Chondrocyte (in vitro differentiated cells): Measurements from ENCODE around the gene R3HDM1. TPM values are rescaled to one million over a fixed set of nuclear protein-coding genes. Genes with fewer than 3 reads are reported as not detected.

Experiments used
- DNase-seq: peaks from one replicate; pipeline ENCODE4 v3.0.0; 2021; ENCODE audit warnings: mixed read lengths, low spot score
- H3K27ac Mint-ChIP-seq: one replicate; pipeline ENCODE4 v1.8.0; 2021; ENCODE audit warnings: mild to moderate bottlenecking, moderate library complexity, mixed read lengths; ENCODE audit not compliant: unreplicated experiment
- H3K27me3 Mint-ChIP-seq: 2 replicates; pipeline ENCODE4 v1.8.0; 2021; ENCODE audit warnings: low read depth, mixed read lengths
- H3K36me3 Mint-ChIP-seq: 2 replicates; pipeline ENCODE4 v1.8.0; 2021; ENCODE audit warnings: low read depth, mixed read lengths
- H3K4me1 Mint-ChIP-seq: 2 replicates; pipeline ENCODE4 v1.8.0; 2021; ENCODE audit warnings: low read depth, mild to moderate bottlenecking, mixed read lengths
- H3K4me3 Mint-ChIP-seq: one replicate; pipeline ENCODE4 v1.8.0; 2021; ENCODE audit warnings: mild to moderate bottlenecking, moderate library complexity, mixed read lengths; ENCODE audit not compliant: unreplicated experiment
- H3K9me3 Mint-ChIP-seq: 2 replicates; pipeline ENCODE4 v1.8.0; 2021; ENCODE audit warnings: low read depth, mixed read lengths
- total RNA-seq: library from RNA; stranded (reverse); gene quantifications from 3 replicates; pipeline ENCODE4 v1.2.1, GENCODE V29; 2021
- TF ChIP-seq, protein P1 (sequence below): fragments of 200-600 bp; sonication (generic); IDR thresholded peaks from 2 replicates; pipeline ENCODE4 v1.5.0; 2021; ENCODE audit warnings: antibody characterized with exemption, mild to moderate bottlenecking, moderate library complexity

The R3HDM1 gene
- total RNA-seq, 1 donor from 2014 or later: 28.2 TPM

DNA sequence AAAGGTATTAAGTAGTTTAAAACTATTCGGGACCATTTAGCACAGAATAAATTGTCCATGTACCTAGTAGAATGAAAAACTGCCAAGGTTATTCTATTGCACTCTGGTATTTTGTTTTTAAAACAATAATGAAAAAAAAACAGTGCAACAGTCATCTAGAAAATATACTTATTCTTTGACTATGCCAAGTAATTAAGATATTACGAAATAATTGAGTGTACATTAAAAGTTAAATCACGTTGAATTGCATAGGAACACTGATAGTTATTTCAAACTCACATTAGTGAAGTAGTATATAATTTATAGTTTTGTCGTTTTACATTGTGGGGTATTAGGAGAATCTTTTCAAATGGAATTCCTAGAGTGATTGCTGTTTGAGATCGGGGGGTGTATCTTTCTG is 20.1 kb downstream of the R3HDM1 start:
- Mint-ChIP-seq H3K36me3 (peaks cover 1% of the 10 kb centered on the region), H3K9me3 (no peaks in the 10 kb centered on the region), H3K4me3 (no peak overlapping the region), H3K27me3 (no peaks in the 10 kb centered on the region), H3K27ac (no peak overlapping the region), H3K4me1 (peaks cover 3% of the 10 kb centered on the region)
- DNase-seq: no peak
- TF ChIP-seq, protein P1, sequence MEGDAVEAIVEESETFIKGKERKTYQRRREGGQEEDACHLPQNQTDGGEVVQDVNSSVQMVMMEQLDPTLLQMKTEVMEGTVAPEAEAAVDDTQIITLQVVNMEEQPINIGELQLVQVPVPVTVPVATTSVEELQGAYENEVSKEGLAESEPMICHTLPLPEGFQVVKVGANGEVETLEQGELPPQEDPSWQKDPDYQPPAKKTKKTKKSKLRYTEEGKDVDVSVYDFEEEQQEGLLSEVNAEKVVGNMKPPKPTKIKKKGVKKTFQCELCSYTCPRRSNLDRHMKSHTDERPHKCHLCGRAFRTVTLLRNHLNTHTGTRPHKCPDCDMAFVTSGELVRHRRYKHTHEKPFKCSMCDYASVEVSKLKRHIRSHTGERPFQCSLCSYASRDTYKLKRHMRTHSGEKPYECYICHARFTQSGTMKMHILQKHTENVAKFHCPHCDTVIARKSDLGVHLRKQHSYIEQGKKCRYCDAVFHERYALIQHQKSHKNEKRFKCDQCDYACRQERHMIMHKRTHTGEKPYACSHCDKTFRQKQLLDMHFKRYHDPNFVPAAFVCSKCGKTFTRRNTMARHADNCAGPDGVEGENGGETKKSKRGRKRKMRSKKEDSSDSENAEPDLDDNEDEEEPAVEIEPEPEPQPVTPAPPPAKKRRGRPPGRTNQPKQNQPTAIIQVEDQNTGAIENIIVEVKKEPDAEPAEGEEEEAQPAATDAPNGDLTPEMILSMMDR: no peak

- no peak overlapping the region for H3K27ac Mint-ChIP-seq
- H3K9me3 Mint-ChIP-seq: no peaks in the 10 kb centered on the region
- H3K4me1 Mint-ChIP-seq: peaks cover 7% of the 10 kb centered on the region
- TF ChIP-seq, protein P1: no peak
- H3K36me3 Mint-ChIP-seq: peaks cover 1% of the 10 kb centered on the region
- DNase-seq: no peak
- H3K4me3 Mint-ChIP-seq: no peak overlapping the region
- no peaks in the 10 kb centered on the region for H3K27me3 Mint-ChIP-seq
These were observed 21.6 kb downstream of the R3HDM1 start for GRCh38 chr2:135552887-135553286.

GRCh38 chr2:135555311-135555710 is 24.0 kb downstream of the R3HDM1 start:
- H3K36me3 Mint-ChIP-seq: peaks cover 1% of the 10 kb centered on the region
- H3K4me3 Mint-ChIP-seq: no peak overlapping the region
- TF ChIP-seq, protein P1: no peak
- H3K4me1 Mint-ChIP-seq: peaks cover 15% of the 10 kb centered on the region
- no peaks in the 10 kb centered on the region for H3K9me3 Mint-ChIP-seq
- DNase-seq: no peak
- H3K27ac Mint-ChIP-seq: no peak overlapping the region
- no peaks in the 10 kb centered on the region for H3K27me3 Mint-ChIP-seq

DNA sequence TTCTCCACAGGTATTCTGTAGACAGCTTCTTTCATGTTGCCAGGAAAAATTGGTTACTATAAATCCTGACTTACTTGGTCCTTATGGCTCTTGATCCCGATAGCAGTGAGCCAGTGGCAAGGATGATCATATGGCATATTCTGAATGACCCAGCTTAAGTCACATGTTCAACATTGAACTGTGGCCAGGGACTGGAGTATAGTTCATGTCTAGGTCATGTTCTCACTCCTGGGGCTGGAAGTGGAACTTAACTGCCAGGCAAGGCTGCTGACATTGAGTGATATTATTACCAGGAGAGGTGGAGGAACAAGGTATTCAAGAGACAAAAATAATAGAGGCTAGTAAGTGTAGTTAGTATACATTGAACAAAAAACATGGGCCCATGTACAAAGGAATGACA is 26.2 kb downstream of the R3HDM1 start:
- DNase-seq: no peak
- Mint-ChIP-seq H3K9me3 (no peaks in the 10 kb centered on the region), H3K36me3 (peaks cover 1% of the 10 kb centered on the region), H3K4me1 (peaks cover 15% of the 10 kb centered on the region), H3K27ac (no peak overlapping the region), H3K27me3 (no peaks in the 10 kb centered on the region), H3K4me3 (no peak overlapping the region)
- TF ChIP-seq, protein P1: no peak

DNA sequence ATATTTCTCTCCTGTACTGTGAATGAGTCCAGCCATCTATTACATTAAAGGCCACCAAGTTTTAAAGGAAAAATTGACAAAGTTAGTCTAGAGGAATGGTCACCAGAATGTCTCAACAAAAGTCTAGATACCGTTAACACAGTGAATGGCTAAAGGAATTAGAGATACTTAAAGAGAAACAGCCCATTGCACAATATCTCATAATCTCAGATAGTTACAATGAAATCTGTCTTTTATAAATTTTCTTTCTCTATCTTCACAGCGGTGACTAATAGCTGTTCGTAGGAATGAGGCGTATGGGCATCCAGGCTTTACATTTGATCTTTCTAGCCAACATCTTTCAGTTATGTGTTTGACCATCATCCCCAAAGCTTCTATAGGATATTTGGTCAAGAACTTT is 30.6 kb downstream of the R3HDM1 start:
- no peaks in the 10 kb centered on the region for H3K9me3 Mint-ChIP-seq
- peaks cover 11% of the 10 kb centered on the region for H3K4me1 Mint-ChIP-seq
- no peak for DNase-seq
- no peaks in the 10 kb centered on the region for H3K27me3 Mint-ChIP-seq
- H3K4me3 Mint-ChIP-seq: no peak overlapping the region
- TF ChIP-seq, protein P1: no peak
- H3K27ac Mint-ChIP-seq: no peak overlapping the region
- H3K36me3 Mint-ChIP-seq: peaks cover 1% of the 10 kb centered on the region
